ENCODE data around the gene RAB8B.

DNA sequence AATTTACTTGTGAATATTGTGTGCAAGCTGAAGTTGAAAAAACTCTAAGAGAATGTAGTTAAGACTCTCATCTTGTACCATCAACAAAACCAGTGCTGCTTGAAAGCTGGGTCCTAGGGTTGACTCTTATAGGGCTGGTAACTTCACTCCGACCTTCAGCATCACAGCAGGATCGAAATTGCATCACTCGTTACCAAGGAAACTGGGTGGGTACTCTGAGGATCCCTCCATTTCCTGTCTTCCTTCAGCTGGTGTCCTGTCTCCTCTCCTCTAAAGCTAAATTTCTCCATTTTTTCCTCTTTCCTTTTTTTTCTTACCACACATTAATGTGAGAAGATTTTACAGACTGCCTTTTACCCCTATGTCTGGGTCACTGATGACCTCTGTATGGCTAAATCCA, 85.0 kb downstream of the RAB8B start:
- TF ChIP-seq, protein P1, sequence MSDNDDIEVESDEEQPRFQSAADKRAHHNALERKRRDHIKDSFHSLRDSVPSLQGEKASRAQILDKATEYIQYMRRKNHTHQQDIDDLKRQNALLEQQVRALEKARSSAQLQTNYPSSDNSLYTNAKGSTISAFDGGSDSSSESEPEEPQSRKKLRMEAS (IDR thresholded peaks at IDR 0.05; ENCODE audit: low read depth, low read length): no peak
- TF ChIP-seq, protein P2, sequence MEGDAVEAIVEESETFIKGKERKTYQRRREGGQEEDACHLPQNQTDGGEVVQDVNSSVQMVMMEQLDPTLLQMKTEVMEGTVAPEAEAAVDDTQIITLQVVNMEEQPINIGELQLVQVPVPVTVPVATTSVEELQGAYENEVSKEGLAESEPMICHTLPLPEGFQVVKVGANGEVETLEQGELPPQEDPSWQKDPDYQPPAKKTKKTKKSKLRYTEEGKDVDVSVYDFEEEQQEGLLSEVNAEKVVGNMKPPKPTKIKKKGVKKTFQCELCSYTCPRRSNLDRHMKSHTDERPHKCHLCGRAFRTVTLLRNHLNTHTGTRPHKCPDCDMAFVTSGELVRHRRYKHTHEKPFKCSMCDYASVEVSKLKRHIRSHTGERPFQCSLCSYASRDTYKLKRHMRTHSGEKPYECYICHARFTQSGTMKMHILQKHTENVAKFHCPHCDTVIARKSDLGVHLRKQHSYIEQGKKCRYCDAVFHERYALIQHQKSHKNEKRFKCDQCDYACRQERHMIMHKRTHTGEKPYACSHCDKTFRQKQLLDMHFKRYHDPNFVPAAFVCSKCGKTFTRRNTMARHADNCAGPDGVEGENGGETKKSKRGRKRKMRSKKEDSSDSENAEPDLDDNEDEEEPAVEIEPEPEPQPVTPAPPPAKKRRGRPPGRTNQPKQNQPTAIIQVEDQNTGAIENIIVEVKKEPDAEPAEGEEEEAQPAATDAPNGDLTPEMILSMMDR (IDR thresholded peaks at IDR 0.05; ENCODE audit: low read depth, low read length): no peak
- TF ChIP-seq POLR2A (IDR thresholded peaks at IDR 0.05; ENCODE audit: extremely low read depth, insufficient read length) (no peak), MYC (IDR thresholded peaks at IDR 0.05; ENCODE audit: low read depth, low read length) (no peak)

Data from NB4 (cell line).